K562 (cell line): ENCODE measurements around the gene HS3ST2. TPM values are rescaled to one million over a fixed set of nuclear protein-coding genes. Genes with fewer than 3 reads are reported as not detected.
A peak's percentile ranks its signal among the peaks of the same experiment; 100 is the strongest.

Source experiments
- ARNT ChIP-seq, 2 experiments: fragments of 450-650 bp; IDR thresholded peaks; 2 replicates each; pipeline ENCODE4 v1.6.1; 2016; ENCODE audit warnings: mild to moderate bottlenecking in 1 of 2
- CGGBP1 ChIP-seq: fragments of 250-450 bp; sonication (Bioruptor Pico); IDR thresholded peaks from 2 replicates; pipeline ENCODE4 v1.9.0; 2021; ENCODE audit warnings: mild to moderate bottlenecking
- CHCHD3 ChIP-seq: fragments of 250-450 bp; sonication (Bioruptor Pico); IDR thresholded peaks from 2 replicates; pipeline ENCODE4 v2.1.2; 2022; ENCODE audit warnings: mild to moderate bottlenecking
- CREB3 ChIP-seq: fragments of 450-650 bp; conservative IDR thresholded peaks from 2 replicates; pipeline ENCODE4 v1.6.1; 2016; ENCODE audit warnings: missing genetic modification characterization, low read depth, mild to moderate bottlenecking, missing compliant biosample characterization, moderate library complexity
- HINFP ChIP-seq: fragments of 450-650 bp; conservative IDR thresholded peaks from 2 replicates; pipeline ENCODE4 v1.6.1; 2016; ENCODE audit warnings: missing genetic modification characterization, low read depth, mild to moderate bottlenecking, control low read depth, missing compliant biosample characterization
- KDM4B ChIP-seq, 2 experiments: fragments of 450-650 bp in 1 of 2; sonication (generic) in 1 of 2; IDR thresholded peaks; 2 replicates each; pipeline ENCODE4 v1.6.1; 2016 to 2017; ENCODE audit warnings: borderline replicate concordance in 2 of 2, antibody characterized with exemption in 1 of 2, low read depth in 1 of 2, mild to moderate bottlenecking in 1 of 2
- SAP30 ChIP-seq: fragments of 200-600 bp; sonication (generic); IDR thresholded peaks from 2 replicates; pipeline ENCODE4 v1.6.1; 2012; ENCODE audit warnings: borderline replicate concordance, low read depth, mild to moderate bottlenecking, moderate library complexity, low read length, control low read depth, inconsistent platforms; ENCODE audit not compliant: insufficient read depth, poor library complexity, severe bottlenecking
- TFAP4 ChIP-seq: sonication (generic); formaldehyde crosslinking; IDR thresholded peaks from 2 replicates; pipeline ENCODE4 v1.8.0; 2022; ENCODE audit warnings: missing genetic modification reagents, mild to moderate bottlenecking, moderate library complexity, borderline replicate concordance
- TFE3 ChIP-seq: fragments of 450-650 bp; formaldehyde crosslinking; IDR thresholded peaks from 2 replicates; pipeline ENCODE4 v1.4.0; 2020; ENCODE audit warnings: mild to moderate bottlenecking, mixed read lengths
- U2AF2 ChIP-seq: fragments of 200-400 bp; formaldehyde crosslinking; optimal IDR thresholded peaks from 2 replicates; pipeline ENCODE3; 2017; ENCODE audit warnings: low read depth, mild to moderate bottlenecking, low read length
- ZBTB12 ChIP-seq: fragments of 250-450 bp; sonication (Bioruptor Pico); IDR thresholded peaks from 2 replicates; pipeline ENCODE4 v1.4.0; 2020
- ZEB2 ChIP-seq: fragments of 450-650 bp; IDR thresholded peaks from 2 replicates; pipeline ENCODE4 v1.6.1; 2016
- ZNF121 ChIP-seq: sonication (generic); formaldehyde crosslinking; conservative IDR thresholded peaks from 2 replicates; pipeline ENCODE4 v1.8.0; 2022; ENCODE audit warnings: missing genetic modification reagents
- ZNF239 ChIP-seq: fragments of 250-450 bp; sonication (Bioruptor Pico); IDR thresholded peaks from 2 replicates; pipeline ENCODE4 v1.4.0; 2020; ENCODE audit warnings: mild to moderate bottlenecking
- ZNF263 ChIP-seq: sonication (generic); formaldehyde crosslinking; IDR thresholded peaks from 2 replicates; pipeline ENCODE4 v1.8.0; 2022; ENCODE audit warnings: mild to moderate bottlenecking, missing genetic modification reagents, borderline replicate concordance
- ZSCAN29 ChIP-seq: fragments of 450-650 bp; IDR thresholded peaks from 2 replicates; pipeline ENCODE4 v1.6.1; 2017
- polyA plus RNA-seq, 8 experiments: library from polyadenylated mRNA; depleted of rRNA in 4 of 8; stranded (reverse) in 5 of 8; unstranded in 3 of 8; fragments of >200 nt; fragmentation: Nextera tagmentation in 2 of 8; fragmentation: Illumina TruSeq in 1 of 8; extraction: Ambion mirVana in 2 of 8; extraction: Trizol in 1 of 8; gene quantifications; 2 replicates each; pipeline versions ENCODE4 v1.2.1 to v1.2.3, GENCODE V29; 2011 to 2014; ENCODE audit warnings: inconsistent platforms in 1 of 8, missing spikeins in 1 of 8
- total RNA-seq, 7 experiments: library from RNA; depleted of rRNA in 6 of 7; stranded (reverse); fragments of >200 nt in 6 of 7; fragmentation: Illumina TruSeq in 2 of 7; extraction: Trizol in 2 of 7; gene quantifications; 2 replicates each; pipeline versions ENCODE4 v1.2.1 to v1.2.3, GENCODE V29; 2011 to 2021; ENCODE audit warnings: low replicate concordance in 1 of 7

HS3ST2 gene
- total and polyA plus RNA-seq, 9 of the 15 experiments (the other 6 are each of a cell fraction or from before 2014, with no cell fraction given): not detected

- TF ChIP-seq ZBTB12: no peak
- TF ChIP-seq ZSCAN29: no peak
- TF ChIP-seq TFAP4 (CRISPR knock-in tag): peak; percentile 38
- 0 out of 2 replicates have a peak, but pooled peaks have one; percentile 14 for TF ChIP-seq ZEB2
- TF ChIP-seq CGGBP1 (CRISPR knock-in tag): no peak
- no peak for TF ChIP-seq SAP30
- TF ChIP-seq ZNF239: no peak
- TF ChIP-seq U2AF2: no peak
- TF ChIP-seq CREB3 (tag): 0 out of 2 replicates have a peak, but pooled peaks have one; percentile 39
- no peak for TF ChIP-seq ZNF121 (CRISPR knock-in tag)
- TF ChIP-seq ZNF263 (CRISPR knock-in tag): no peak
- peak; percentile 50 to 76; a peak in 2 of 4 replicates for TF ChIP-seq ARNT (IDR thresholded peaks at IDR 0.05)
- no peak for TF ChIP-seq KDM4B (IDR thresholded peaks at IDR 0.05; ENCODE audit: borderline replicate concordance in 2 of 2, low read depth in 1 of 2)
- no peak for TF ChIP-seq CHCHD3
- no peak for TF ChIP-seq TFE3 (CRISPR knock-in tag)
- no peak for TF ChIP-seq HINFP (tag)
Measured at GRCh38 chr16:22948603-22949368, 134.8 kb downstream of the HS3ST2 start (continued).
